OCI-LY7 (cell line): ENCODE data around the gene JPH2. TPM values are rescaled to one million over a fixed set of nuclear protein-coding genes. Genes with fewer than 3 reads are reported as not detected.

Source experiments
- Bru-seq: library from RNA; stranded (reverse); fragments of 400-500 nt; gene quantifications from one replicate; lab custom pipeline; 2021; lab: Mats Ljungman, UMichigan
- BruChase-seq, 2 experiments: library from RNA; stranded (reverse); fragments of 400-500 nt; gene quantifications; one replicate each; lab custom pipeline; 2021; lab: Mats Ljungman, UMichigan
- BruUV-seq: library from RNA; stranded (reverse); fragments of 400-500 nt; replicated peaks from 2 replicates; lab custom pipeline; 2021; lab: Mats Ljungman, UMichigan
- CTCF ChIA-PET: fragments of 300-600 bp; sonication (Branson Sonifier 250); formaldehyde crosslinking; loops from one replicate; lab custom pipeline; 2022; ENCODE audit warnings: antibody characterized with exemption; ENCODE audit not compliant: unreplicated experiment; lab: Charles Lee
- POLR2A ChIA-PET: fragments of 300-600 bp; sonication (Branson Sonifier 250); formaldehyde crosslinking; loops from one replicate; lab custom pipeline; 2022; ENCODE audit warnings: antibody characterized with exemption; lab: Charles Lee
- DNase-seq: peaks from one replicate; pipeline ENCODE4 v3.0.0-alpha.2; 2015; ENCODE audit warnings: low spot score
- H2AFZ ChIP-seq: fragments of 200-600 bp; sonication (generic), shearing (Covaris generic); 2 replicates; pipeline ENCODE4 v1.6.1; 2014; ENCODE audit warnings: mild to moderate bottlenecking, antibody characterized with exemption, low read length, moderate library complexity
- H3K27ac ChIP-seq: fragments of 200-600 bp; sonication (generic); 2 replicates; pipeline ENCODE4 v1.5.1; 2014; ENCODE audit warnings: mixed run types, low read depth, mild to moderate bottlenecking, moderate library complexity, low read length, inconsistent platforms; ENCODE audit not compliant: poor library complexity, severe bottlenecking
- H3K36me3 ChIP-seq: fragments of 200-600 bp; sonication (generic); 2 replicates; pipeline ENCODE4 v1.6.1; 2014; ENCODE audit warnings: mild to moderate bottlenecking, antibody characterized with exemption, low read length, moderate library complexity, mixed read lengths; ENCODE audit not compliant: insufficient read depth
- H3K4me1 ChIP-seq: fragments of 200-600 bp; sonication (generic); 2 replicates; pipeline ENCODE4 v1.5.1; 2014; ENCODE audit warnings: mild to moderate bottlenecking, low read length; ENCODE audit not compliant: insufficient read depth, poor library complexity, severe bottlenecking
- H3K4me2 ChIP-seq: fragments of 200-600 bp; sonication (generic); 2 replicates; pipeline ENCODE4 v1.6.1; 2014; ENCODE audit warnings: mild to moderate bottlenecking, low read length
- H3K4me3 ChIP-seq: fragments of 200-600 bp; sonication (generic); 2 replicates; pipeline ENCODE4 v1.5.1; 2014; ENCODE audit warnings: mild to moderate bottlenecking, low read depth, low read length; ENCODE audit not compliant: poor library complexity, severe bottlenecking
- H3K79me2 ChIP-seq: fragments of 200-600 bp; sonication (generic); 2 replicates; pipeline ENCODE4 v1.6.1; 2016; ENCODE audit warnings: low read depth, mild to moderate bottlenecking, low read length, moderate library complexity, mixed read lengths; ENCODE audit not compliant: insufficient read depth
- H3K9me2 ChIP-seq: fragments of 200-600 bp; sonication (generic); 2 replicates; pipeline ENCODE4 v1.6.1; 2016; ENCODE audit warnings: mild to moderate bottlenecking, low read length, mixed read lengths; ENCODE audit not compliant: insufficient read depth
- H3K9me3 ChIP-seq: fragments of 200-600 bp; sonication (generic); 2 replicates; pipeline ENCODE4 v1.6.1; 2014; ENCODE audit warnings: mild to moderate bottlenecking, mixed run types, low read length, mixed read lengths
- H4K20me1 ChIP-seq: fragments of 200-600 bp; sonication (generic); 2 replicates; pipeline ENCODE4 v1.6.1; 2014; ENCODE audit warnings: mild to moderate bottlenecking, antibody characterized with exemption, low read length, moderate library complexity, mixed read lengths; ENCODE audit not compliant: insufficient read depth
- CTCF ChIP-seq: fragments of 200-600 bp; sonication (generic); conservative IDR thresholded peaks from 2 replicates; pipeline ENCODE4 v1.5.1; 2014; ENCODE audit warnings: mild to moderate bottlenecking, antibody characterized with exemption, low read length, moderate library complexity, mixed read lengths
- EZH2phosphoT487 ChIP-seq: fragments of 200-600 bp; sonication (generic); IDR thresholded peaks from 2 replicates; pipeline ENCODE4 v1.6.1; 2018; ENCODE audit warnings: low read depth, borderline replicate concordance, mild to moderate bottlenecking, mixed run types, antibody characterized with exemption, low read length, moderate library complexity, mixed read lengths
- intact Hi-C: fragments of 100-400 bp; cut with micrococcal nuclease; formaldehyde crosslinking; loops from one replicate; pipeline ENCODE4 v1.10.0; 2022; ENCODE audit not compliant: unreplicated experiment
- long read RNA-seq: library from polyadenylated mRNA; stranded (forward); transcript quantifications from one replicate; pipeline ENCODE4 v2.0.0, GENCODE V29; 2022
- total RNA-seq, 2 experiments: library from RNA; depleted of rRNA in 1 of 2; stranded (reverse); fragments of >200 nt in 1 of 2; shearing (Covaris generic) in 1 of 2; gene quantifications; 2 replicates each; pipeline ENCODE4 v1.2.3, GENCODE V29; 2014 to 2022

JPH2 gene
- total RNA-seq (2014; rRNA removed; shearing (Covaris generic)) (not detected in 2 replicates), total RNA-seq (2022) (not detected in 2 replicates), Bru-seq, nascent RNA (percentile 11 among the genes with signal in this experiment), BruChase-seq, experiment 1, labeled RNA remaining after a 6-hour chase (percentile 5 among the genes with signal in this experiment), BruChase-seq, experiment 2, labeled RNA remaining after a 2-hour chase (percentile 11 among the genes with signal in this experiment)
- long read RNA-seq = 0 reads

GRCh38 chr20:44187054-44187771, at the start of gene JPH2:
Gene JPH2, minus strand, starts transcription at chr20:44187188. Its CDS starts 483 bp downstream, at chr20:44186705.
- Histone ChIP-seq H3K27ac (no peak within 1 kb of the TSS), H3K4me1 (peaks cover 12% of the 10 kb centered on the region), H3K79me2 (no peaks in the 10 kb centered on the region), H2AFZ (peak within 1 kb of the TSS; percentile 65), H3K4me2 (peak within 1 kb of the TSS; percentile 49), H3K9me2 (no peaks in the 10 kb centered on the region), H3K4me3 (no peak within 1 kb of the TSS), H4K20me1 (no peaks in the 10 kb centered on the region), H3K9me3 (no peaks in the 10 kb centered on the region), H3K36me3 (no peaks in the 10 kb centered on the region)
- CTCF ChIA-PET = interaction anchor here (1.2 kb wide), 1 partner anchor 67 kb away, joined by 5 read pairs; no protein-coding TSS in a partner anchor
- intact Hi-C loops = no loop called here
- no TSS peak for BruUV-seq
- POLR2A ChIA-PET = no interaction called here
- no peak for TF ChIP-seq CTCF
- TF ChIP-seq EZH2phosphoT487 = no peak
- DNase-seq = no peak

GRCh38 chr20:44235702-44236101, 48.7 kb upstream of the JPH2 start:
- POLR2A ChIA-PET = no interaction called here
- BruUV-seq = no TSS peak

More at GRCh38 chr20:44235702-44236101, 48.7 kb upstream of the JPH2 start:
- DNase-seq = no peak
- H3K4me2 ChIP-seq = no peak overlapping the region
- H3K36me3 ChIP-seq = no peaks in the 10 kb centered on the region
- intact Hi-C loops = no loop called here
- H3K79me2 ChIP-seq = no peaks in the 10 kb centered on the region
- TF ChIP-seq CTCF (no peak), EZH2phosphoT487 (no peak)
- H2AFZ ChIP-seq = no peak overlapping the region
- H4K20me1 ChIP-seq = no peaks in the 10 kb centered on the region
- no peak overlapping the region for H3K4me3 ChIP-seq
- CTCF ChIA-PET = no interaction called here
- H3K9me2 ChIP-seq = no peaks in the 10 kb centered on the region
- H3K27ac ChIP-seq = no peak overlapping the region
- no peaks in the 10 kb centered on the region for H3K9me3 ChIP-seq
- H3K4me1 ChIP-seq = no peaks in the 10 kb centered on the region
